ENCODE measurements around the gene PTPRR. TPM values are rescaled to one million over a fixed set of nuclear protein-coding genes. Genes with fewer than 3 reads are reported as not detected.

The PTPRR gene
- polyA plus RNA-seq, 2 of the 4 experiments (the other 2 are of a cell fraction) = 0.13 to 0.15 TPM

GRCh38 chr12:70815056-70815455, 105.5 kb downstream of the PTPRR start:
- WGBS (ENCODE audit: missing lambda C conversion rate) = 29% methylated on average over 2 of the region's 2 CpGs
- Histone ChIP-seq H3K4me1 (no peaks in the 10 kb centered on the region), H3K4me2 (no peak overlapping the region), H3K4me3 (no peak overlapping the region), H3K9me3 (no peaks in the 10 kb centered on the region; the same call in 2 of the 3 replicates), H3K27ac (no peak overlapping the region)
- DNase-seq (ENCODE audit: low read depth in 1 of 2, low spot score in 1 of 2) (no peak), ATAC-seq (no peak), FAIRE-seq (no peak)
- ChIA-PET CTCF (no interaction called here), POLR2A (no interaction called here)
- TF ChIP-seq MAX (IDR thresholded peaks at IDR 0.05) = no peak
- no peak for TF ChIP-seq MYC (IDR thresholded peaks at IDR 0.05; ENCODE audit: borderline replicate concordance, low read length)
- no peak for TF ChIP-seq EP300 (IDR thresholded peaks at IDR 0.05)
- no peak for TF ChIP-seq CTCF (IDR thresholded peaks at IDR 0.05)
- TF ChIP-seq MAFK (IDR thresholded peaks at IDR 0.05; ENCODE audit: partially characterized antibody) = no peak
- TF ChIP-seq CHD4 (IDR thresholded peaks at IDR 0.05; ENCODE audit: borderline replicate concordance) = no peak
- TF ChIP-seq FOSB (CRISPR knock-in tag; IDR thresholded peaks at IDR 0.05) = no peak
- no peak for TF ChIP-seq FOXS1 (CRISPR knock-in tag; IDR thresholded peaks at IDR 0.05)
- TF ChIP-seq HDAC2 (IDR thresholded peaks at IDR 0.05) = no peak
- TF ChIP-seq, protein P1, sequence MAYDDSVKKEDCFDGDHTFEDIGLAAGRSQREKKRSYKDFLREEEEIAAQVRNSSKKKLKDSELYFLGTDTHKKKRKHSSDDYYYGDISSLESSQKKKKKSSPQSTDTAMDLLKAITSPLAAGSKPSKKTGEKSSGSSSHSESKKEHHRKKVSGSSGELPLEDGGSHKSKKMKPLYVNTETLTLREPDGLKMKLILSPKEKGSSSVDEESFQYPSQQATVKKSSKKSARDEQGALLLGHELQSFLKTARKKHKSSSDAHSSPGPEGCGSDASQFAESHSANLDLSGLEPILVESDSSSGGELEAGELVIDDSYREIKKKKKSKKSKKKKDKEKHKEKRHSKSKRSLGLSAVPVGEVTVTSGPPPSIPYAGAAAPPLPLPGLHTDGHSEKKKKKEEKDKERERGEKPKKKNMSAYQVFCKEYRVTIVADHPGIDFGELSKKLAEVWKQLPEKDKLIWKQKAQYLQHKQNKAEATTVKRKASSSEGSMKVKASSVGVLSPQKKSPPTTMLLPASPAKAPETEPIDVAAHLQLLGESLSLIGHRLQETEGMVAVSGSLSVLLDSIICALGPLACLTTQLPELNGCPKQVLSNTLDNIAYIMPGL (CRISPR knock-in tag; IDR thresholded peaks at IDR 0.05; ENCODE audit: borderline replicate concordance) = no peak
- TF ChIP-seq, protein P2, sequence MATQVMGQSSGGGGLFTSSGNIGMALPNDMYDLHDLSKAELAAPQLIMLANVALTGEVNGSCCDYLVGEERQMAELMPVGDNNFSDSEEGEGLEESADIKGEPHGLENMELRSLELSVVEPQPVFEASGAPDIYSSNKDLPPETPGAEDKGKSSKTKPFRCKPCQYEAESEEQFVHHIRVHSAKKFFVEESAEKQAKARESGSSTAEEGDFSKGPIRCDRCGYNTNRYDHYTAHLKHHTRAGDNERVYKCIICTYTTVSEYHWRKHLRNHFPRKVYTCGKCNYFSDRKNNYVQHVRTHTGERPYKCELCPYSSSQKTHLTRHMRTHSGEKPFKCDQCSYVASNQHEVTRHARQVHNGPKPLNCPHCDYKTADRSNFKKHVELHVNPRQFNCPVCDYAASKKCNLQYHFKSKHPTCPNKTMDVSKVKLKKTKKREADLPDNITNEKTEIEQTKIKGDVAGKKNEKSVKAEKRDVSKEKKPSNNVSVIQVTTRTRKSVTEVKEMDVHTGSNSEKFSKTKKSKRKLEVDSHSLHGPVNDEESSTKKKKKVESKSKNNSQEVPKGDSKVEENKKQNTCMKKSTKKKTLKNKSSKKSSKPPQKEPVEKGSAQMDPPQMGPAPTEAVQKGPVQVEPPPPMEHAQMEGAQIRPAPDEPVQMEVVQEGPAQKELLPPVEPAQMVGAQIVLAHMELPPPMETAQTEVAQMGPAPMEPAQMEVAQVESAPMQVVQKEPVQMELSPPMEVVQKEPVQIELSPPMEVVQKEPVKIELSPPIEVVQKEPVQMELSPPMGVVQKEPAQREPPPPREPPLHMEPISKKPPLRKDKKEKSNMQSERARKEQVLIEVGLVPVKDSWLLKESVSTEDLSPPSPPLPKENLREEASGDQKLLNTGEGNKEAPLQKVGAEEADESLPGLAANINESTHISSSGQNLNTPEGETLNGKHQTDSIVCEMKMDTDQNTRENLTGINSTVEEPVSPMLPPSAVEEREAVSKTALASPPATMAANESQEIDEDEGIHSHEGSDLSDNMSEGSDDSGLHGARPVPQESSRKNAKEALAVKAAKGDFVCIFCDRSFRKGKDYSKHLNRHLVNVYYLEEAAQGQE (IDR thresholded peaks at IDR 0.05) = no peak
- no peak for TF ChIP-seq ZFP36 (IDR thresholded peaks at IDR 0.05; ENCODE audit: borderline replicate concordance, partially characterized antibody)
- TF ChIP-seq ZNF302 (CRISPR knock-in tag; IDR thresholded peaks at IDR 0.05) = no peak
- no peak for TF ChIP-seq POLR2A (IDR thresholded peaks at IDR 0.05; ENCODE audit: low read length)
- TF ChIP-seq, protein P3, sequence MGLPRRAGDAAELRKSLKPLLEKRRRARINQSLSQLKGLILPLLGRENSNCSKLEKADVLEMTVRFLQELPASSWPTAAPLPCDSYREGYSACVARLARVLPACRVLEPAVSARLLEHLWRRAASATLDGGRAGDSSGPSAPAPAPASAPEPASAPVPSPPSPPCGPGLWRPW (IDR thresholded peaks at IDR 0.05) = no peak
- no peak for TF ChIP-seq POLR2AphosphoS2 (conservative IDR thresholded peaks at IDR 0.05; ENCODE audit: low read length)
- TF ChIP-seq EHF (CRISPR knock-in tag; IDR thresholded peaks at IDR 0.05) = no peak

- WGBS (ENCODE audit: missing lambda C conversion rate) = 23% methylated on average over 4 of the region's 4 CpGs
- FAIRE-seq = no peak
Observed at GRCh38 chr12:70813559-70813958, 107.0 kb downstream of the PTPRR start.

More at GRCh38 chr12:70813559-70813958, 107.0 kb downstream of the PTPRR start:
- POLR2A ChIA-PET = no interaction called here
- CTCF ChIA-PET = no interaction called here
- H3K4me3 ChIP-seq = no peak overlapping the region
- H3K4me1 ChIP-seq = no peaks in the 10 kb centered on the region
- no peak overlapping the region for H3K27ac ChIP-seq
- no peak overlapping the region for H3K4me2 ChIP-seq
- ATAC-seq (no peak), DNase-seq (ENCODE audit: low read depth in 1 of 2, low spot score in 1 of 2) (no peak)
- TF ChIP-seq RARB (CRISPR knock-in tag; IDR thresholded peaks at IDR 0.05) (no peak), SMC3 (IDR thresholded peaks at IDR 0.05) (no peak), ZNF302 (CRISPR knock-in tag; IDR thresholded peaks at IDR 0.05) (no peak), EP300 (IDR thresholded peaks at IDR 0.05) (no peak), ZSCAN20 (CRISPR knock-in tag; IDR thresholded peaks at IDR 0.05) (no peak), ZC3H11A (IDR thresholded peaks at IDR 0.05) (no peak), SREBF2 (IDR thresholded peaks at IDR 0.05) (no peak), HOXA7 (CRISPR knock-in tag; IDR thresholded peaks at IDR 0.05) (no peak), CHD2 (IDR thresholded peaks at IDR 0.05; ENCODE audit: low read length, partially characterized antibody) (no peak), E2F6 (IDR thresholded peaks at IDR 0.05; ENCODE audit: borderline replicate concordance, low read depth) (no peak), NR3C1 (IDR thresholded peaks at IDR 0.05) (no peak), CBX8 (IDR thresholded peaks at IDR 0.05) (no peak), KDM5A (IDR thresholded peaks at IDR 0.05) (no peak), JUNB (IDR thresholded peaks at IDR 0.05) (no peak), MYC (IDR thresholded peaks at IDR 0.05; ENCODE audit: borderline replicate concordance, low read length) (no peak)
- TF ChIP-seq, protein P4, sequence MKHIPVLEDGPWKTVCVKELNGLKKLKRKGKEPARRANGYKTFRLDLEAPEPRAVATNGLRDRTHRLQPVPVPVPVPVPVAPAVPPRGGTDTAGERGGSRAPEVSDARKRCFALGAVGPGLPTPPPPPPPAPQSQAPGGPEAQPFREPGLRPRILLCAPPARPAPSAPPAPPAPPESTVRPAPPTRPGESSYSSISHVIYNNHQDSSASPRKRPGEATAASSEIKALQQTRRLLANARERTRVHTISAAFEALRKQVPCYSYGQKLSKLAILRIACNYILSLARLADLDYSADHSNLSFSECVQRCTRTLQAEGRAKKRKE (CRISPR knock-in tag; IDR thresholded peaks at IDR 0.05; ENCODE audit: low read depth) = no peak
- H3K9me3 ChIP-seq = no peaks in the 10 kb centered on the region; the same call in 2 of the 3 replicates
